Renal pelvis (tissue), 4 donors: ENCODE results near the gene SUSD6. TPM values are rescaled to one million over a fixed set of nuclear protein-coding genes. Genes with fewer than 3 reads are reported as not detected.
"Not testable (repeated sequence)": the region's sequence is repeated elsewhere in the genome, so short reads cannot be mapped to it uniquely, and the experiment has no call there.

Experiments
- DNase-seq: peaks from one replicate; pipeline ENCODE4 v3.0.0-alpha.2; 2013
- polyA plus RNA-seq, 3 donors: library from polyadenylated mRNA; unstranded; fragments of 120-200 nt; gene quantifications; one replicate each; pipeline ENCODE4 v1.2.1, GENCODE V29; 2013; ENCODE audit not compliant: insufficient read length in 3 of 3

Gene SUSD6
- polyA plus RNA-seq, 3 donors, result 18.9 to 22.8 (median 22.4) TPM

DNA sequence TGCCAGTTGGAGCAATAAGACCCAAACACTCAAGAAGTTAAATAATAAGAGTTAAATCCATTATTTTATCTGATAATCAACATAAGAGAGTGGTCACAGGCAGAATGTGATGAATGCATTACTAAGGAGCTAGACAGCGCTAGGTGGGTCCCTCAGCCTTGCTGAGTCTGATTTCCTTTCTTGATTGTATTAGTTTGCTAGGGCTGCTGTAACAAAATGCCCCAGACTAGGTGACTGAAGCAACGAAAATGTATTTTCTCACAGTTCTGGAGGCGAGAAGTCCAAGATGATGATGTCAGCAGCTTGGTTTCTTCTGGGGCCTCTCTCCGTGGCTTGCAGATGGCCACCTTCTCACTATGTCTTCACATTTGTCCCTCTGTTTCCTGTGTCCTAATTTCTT lies 28.6 kb upstream of the SUSD6 start:
- no peak for DNase-seq

DNA sequence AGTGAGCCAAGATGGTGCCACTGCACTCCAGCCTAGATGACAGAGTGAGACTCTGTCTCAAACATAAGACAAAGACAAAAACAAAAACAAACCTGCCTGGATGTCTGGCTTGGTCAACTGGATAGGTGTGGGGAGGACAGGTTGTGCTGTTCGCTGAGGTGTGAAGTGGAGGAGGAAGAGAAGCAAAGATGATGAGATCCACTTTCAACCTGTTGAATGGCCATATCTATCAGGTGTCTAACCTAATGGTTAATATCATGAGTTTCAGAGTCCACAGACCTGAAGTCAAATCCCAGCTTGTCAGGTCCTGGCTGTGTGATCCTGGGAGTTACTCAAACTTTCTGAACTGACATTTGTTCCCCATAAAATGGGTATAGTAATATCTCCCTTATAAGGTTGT lies 27.0 kb upstream of the SUSD6 start:
- no peak for DNase-seq

- DNase-seq, result no peak
Measured at GRCh38 chr14:69586404-69586803, 25.0 kb upstream of the SUSD6 start.

DNA sequence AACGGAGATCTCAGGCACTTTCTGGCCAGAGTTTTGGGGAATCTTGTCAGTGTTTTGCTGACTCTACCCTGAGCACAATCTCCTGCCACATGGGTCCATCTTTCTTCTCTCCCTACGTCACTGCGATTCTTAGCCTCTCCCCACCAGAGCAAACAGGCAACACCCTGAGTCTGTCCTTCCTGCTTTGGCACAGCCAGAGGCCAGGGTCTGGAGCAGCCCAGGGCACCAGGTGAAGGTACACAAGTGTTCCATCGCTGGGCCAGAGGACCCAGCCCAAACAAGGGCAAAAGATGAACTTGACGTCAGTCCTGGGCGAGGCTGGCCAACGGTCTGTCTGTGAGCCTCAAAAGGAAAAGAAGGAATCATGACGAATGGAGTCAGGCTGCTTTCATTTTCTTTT lies 24.0 kb upstream of the SUSD6 start:
- no peak for DNase-seq

- DNase-seq, result no peak
Measured at GRCh38 chr14:69591317-69591716, 20.1 kb upstream of the SUSD6 start.

- no peak for DNase-seq
Measured at GRCh38 chr14:69593018-69593677, 18.2 kb upstream of the SUSD6 start.

- no peak for DNase-seq
Measured at GRCh38 chr14:69594846-69595245, 16.6 kb upstream of the SUSD6 start.

DNA sequence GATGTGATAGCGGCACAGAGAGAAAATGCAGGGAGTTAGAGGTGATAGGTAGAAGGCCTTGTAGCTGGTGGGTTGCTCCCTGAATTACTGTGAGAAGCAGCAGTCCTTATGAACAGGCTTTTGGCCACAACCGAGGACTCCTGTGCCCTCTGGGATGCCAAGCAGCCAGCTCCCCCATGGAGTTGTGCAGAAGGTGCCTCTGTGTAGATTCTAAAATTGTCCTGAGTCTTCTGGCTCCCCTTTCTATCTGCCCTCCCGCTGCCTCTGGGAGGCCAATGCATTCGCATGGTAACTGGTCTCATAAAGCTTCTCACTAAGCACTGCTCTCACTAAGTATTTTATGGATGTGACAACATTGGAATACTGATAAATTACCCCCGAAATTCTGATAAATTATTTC lies 16.1 kb upstream of the SUSD6 start:
- no peak for DNase-seq

GRCh38 chr14:69599431-69599830 lies 12.0 kb upstream of the SUSD6 start:
- not testable (repeated sequence) for DNase-seq

- no peak for DNase-seq
Measured at GRCh38 chr14:69600304-69600891, 11.0 kb upstream of the SUSD6 start.

DNA sequence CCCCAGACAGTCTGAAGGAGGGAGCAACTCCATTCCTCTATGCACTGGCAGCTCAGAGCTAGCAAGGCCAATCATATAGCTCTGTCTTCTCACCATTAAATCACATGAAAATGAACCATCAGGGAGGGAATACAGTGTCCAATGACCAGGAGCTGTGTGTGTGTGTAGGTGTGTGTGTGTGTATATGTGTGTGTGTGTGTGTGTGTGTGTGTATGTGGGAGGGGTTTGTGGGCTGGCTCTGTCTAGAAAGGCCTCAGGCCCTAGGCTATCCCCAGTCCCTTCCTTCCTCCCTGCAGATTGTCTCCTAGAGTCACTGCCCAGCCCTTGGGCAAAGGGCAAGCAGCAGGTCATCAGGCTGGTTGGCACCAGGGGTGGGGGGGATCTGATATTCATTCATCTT lies 5.7 kb upstream of the SUSD6 start:
- no peak for DNase-seq

DNA sequence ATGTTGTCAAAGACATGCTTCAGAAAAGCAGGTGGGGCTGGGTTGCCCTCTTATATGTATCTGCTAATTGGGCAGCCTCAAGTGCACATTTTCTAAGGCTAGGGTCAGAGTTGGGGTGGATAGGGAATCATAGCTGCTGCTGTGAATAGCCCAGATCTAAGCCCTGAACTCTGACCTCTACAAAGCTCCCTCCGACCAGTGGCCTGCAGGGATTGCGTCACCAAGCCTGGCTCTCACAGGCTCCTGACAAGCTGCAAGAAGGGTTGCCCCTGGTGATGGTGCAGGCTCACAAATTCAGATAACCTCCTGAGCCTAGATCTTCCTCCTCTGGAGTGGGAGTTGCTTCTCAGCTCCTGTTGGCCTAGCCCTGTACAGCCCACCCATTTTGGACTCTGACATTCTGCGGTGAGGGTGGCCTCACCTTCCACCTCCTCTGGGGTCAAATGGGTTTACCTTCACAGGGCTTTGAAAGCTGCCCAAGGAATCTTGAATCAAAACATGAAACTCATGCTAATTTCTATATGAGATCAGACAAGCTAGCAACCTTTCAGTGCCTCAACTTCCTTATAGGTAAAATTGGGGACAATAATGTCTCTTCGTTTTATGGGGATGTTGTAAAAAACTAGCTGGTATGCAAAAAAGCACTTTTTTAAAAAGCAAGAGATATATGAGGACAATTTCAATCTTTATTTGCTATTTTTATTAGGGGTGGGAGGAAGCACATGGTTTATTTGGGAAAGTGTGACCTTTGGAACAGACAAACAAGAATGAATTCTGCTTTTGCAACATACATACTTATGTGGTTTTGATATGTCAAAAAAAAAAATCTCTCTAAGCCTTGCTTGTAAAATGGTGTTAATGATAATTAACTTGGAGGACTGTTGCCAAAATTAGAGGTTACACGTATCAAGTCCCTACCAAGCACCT lies 4.9 kb upstream of the SUSD6 start:
- no peak for DNase-seq

DNA sequence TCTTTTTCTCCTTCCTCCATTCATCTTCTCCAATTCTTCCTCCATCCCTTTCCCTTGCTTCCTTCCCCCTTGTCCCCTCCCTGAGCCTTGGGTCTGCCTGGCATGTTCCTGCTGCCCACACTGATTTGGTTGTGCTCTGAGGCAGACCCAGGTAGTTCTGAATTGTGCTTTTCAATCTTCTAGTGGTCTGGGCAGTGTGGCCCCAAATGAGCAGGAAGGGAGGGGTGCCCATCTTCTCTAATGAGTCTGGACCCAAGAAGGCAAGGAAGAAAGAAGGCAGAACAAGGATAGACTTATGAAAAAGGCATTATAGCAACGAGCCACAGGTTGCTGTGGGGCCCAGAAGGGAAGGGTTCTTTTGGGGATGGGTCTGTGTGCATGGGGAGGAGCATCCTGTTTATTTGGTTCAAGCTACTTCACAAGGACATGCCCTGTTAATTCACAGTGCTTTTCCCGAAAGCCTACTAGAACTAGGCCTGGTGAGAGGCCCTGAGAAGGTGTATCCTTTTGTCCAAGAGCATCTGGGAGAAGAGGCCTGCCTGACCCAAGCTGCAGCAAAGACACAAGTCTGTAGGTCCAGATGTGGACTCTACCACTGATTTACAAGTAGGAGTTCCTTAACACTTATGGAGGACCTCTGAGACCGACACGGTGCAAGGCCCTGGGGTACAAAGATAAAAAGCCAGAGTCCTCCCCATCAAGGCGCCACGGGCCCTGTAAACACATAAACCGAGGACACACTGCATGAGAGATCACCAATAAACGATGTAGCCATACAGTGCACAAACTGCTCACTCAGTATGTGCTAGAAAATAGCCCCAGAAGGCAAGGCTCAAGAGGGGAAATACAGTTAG lies 1.1 kb upstream of the SUSD6 start:
- DNase-seq, result no peak

DNA sequence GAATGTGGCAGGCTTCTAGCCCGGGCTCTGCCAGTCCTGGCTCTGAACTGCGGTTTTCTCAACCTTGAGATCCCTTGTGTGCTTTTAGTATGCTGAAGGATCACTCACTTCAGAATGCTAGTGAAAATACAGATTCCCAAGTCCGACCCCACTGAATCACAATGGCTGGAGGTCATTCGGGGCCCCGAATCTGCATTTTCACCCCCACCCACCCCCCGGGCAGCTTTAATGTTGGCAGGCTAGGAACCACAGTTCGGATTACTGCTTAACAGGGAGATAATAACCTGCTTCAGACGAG lies 573 bp upstream of the SUSD6 start:
- no peak for DNase-seq

DNA sequence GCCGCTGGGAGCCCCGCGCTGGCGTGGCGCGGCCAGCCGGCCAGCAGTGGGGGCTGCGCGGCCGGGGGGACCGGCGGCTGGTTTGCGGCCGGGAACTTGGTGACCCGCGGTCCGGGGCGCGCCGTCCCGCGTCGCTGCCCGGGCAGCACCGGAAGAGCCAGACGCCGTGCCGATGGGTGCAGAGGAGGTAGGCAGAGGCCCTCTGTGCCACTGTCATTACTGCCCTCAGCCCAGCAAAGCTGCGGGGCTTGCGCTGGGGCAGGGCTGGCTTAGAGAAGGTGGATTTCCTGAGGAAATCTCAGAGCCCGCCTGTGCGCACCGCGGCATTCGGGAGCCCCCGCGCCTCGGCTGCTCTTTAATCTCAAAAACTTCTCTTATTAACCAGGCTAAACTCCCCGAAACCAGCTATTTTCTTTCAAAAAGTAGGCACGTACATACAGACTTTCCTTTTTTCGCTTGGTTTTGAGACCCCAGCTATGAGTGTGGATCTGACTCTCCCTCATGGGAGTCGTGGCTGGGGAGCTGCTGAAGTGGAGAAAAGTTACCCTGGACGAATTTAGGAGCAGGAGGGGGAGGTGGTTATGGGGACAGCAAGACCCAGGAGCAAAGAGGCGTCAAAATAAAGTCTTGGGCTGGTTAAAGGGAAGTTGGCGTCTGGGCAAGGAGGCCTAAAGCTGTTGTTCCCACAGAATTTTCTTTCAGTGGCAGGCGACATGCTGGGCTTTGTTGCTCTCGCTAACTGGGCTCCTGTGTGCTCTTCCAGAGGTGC lies 802 bp downstream of the SUSD6 start:
- DNase-seq, result no peak

DNA sequence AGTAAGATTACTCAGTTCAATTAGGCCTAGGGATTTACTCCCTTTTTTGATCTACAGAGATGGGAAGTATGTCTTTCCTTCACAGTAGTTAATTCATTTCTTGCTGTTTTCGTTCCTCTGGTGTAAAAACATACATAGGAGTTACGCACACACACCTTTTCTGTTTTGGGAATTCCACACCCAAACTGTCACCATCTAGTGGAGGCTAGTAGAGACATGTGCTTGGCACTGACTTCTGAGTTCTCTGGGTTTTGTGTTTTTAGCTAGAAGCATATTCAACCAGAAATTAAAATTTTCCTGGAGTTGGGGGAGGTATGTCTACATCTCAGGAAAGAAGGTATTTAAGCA lies 1.4 kb downstream of the SUSD6 start:
- no peak for DNase-seq

DNA sequence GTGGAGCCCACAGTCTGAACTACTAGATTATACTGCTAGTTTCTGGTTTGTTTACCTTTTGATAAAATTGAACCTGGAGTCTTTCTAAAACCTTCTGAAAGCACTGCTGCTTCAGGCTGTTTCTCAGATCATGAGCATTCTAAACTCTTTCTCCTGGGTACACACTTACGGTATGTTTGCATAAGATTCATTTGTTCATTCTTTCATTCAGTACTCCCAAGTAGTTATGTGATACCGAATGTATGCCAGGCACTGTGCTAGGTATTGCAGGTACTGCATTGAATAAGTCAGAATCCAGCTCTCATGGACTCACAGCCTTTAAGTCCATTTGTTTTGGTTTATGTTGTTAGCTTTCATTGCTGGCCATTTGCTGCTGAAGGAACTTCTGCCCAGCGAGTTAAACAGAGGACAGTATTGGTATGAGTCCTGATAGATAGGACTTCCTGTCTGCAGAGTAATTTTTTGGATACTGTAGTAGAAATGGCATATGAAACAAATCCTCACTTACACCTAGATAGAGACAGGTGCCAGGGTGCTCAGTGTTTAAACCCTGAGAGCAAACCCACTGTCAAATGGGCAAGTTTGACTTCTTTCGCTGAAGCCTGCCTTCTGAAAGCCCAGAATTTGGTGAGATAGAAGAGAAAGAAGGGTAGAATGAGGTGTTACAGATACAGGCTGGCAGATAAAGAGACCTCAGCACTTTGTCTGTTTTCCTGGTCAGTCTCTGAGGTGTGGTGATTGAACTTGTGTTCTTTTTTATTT lies 2.1 kb downstream of the SUSD6 start:
- no peak for DNase-seq

- DNase-seq, result no peak
Measured at GRCh38 chr14:69614592-69614991, 3.2 kb downstream of the SUSD6 start.

- DNase-seq, result no peak
Measured at GRCh38 chr14:69615121-69615495, 3.7 kb downstream of the SUSD6 start.

DNA sequence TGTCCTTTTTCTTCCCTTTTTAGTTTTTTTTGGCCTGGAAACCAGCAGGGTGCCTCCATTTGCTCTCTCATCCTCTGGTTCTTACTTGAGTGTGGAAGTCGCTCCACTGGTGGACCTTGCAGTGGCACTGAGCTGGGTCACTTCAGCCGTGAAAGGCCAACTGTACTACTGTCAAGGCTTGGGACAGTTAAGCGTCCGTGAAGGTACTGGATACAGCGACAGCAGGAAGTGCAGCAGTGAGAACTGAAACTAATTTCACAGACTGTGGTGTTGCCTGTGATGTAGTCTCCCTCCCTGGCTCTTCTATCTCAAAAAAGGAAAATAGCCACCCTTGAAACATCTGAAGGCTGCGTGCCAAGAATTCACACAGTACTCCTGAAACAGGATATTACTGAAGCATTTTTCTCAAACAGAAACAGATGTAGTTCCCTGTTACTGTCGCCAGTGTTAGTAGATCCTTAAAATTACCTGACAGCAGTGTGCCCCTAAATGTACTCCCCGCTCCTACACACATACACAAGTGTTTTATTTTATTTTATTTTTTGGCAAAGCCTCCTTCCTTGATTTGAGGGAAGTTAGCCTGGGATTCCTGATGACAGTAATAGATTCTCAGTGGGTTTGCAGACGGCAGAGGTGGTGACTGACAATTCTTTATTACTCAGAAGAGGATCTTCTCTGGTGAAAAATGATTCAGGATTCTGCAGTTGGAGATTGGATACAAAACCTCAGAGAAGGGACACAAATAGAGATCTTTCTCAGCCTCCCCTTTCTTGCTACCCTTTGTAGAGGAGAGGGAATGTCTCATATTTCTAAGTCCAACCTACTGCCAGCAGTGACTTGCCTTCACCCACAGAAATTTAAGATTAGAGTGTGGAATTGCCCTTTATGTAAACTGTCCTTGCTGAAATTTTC lies 4.4 kb downstream of the SUSD6 start:
- no peak for DNase-seq
